GM20431 (cell line): Measurements from ENCODE around the gene PGF.

Experiments used
- in situ Hi-C: fragments of 300-500 bp; cut with MseI, MboI; formaldehyde crosslinking; loops from one replicate; pipeline ENCODE4 v1.15.0; 2020; ENCODE audit warnings: low sequenced_read_pairs; ENCODE audit not compliant: unreplicated experiment

The PGF gene

DNA sequence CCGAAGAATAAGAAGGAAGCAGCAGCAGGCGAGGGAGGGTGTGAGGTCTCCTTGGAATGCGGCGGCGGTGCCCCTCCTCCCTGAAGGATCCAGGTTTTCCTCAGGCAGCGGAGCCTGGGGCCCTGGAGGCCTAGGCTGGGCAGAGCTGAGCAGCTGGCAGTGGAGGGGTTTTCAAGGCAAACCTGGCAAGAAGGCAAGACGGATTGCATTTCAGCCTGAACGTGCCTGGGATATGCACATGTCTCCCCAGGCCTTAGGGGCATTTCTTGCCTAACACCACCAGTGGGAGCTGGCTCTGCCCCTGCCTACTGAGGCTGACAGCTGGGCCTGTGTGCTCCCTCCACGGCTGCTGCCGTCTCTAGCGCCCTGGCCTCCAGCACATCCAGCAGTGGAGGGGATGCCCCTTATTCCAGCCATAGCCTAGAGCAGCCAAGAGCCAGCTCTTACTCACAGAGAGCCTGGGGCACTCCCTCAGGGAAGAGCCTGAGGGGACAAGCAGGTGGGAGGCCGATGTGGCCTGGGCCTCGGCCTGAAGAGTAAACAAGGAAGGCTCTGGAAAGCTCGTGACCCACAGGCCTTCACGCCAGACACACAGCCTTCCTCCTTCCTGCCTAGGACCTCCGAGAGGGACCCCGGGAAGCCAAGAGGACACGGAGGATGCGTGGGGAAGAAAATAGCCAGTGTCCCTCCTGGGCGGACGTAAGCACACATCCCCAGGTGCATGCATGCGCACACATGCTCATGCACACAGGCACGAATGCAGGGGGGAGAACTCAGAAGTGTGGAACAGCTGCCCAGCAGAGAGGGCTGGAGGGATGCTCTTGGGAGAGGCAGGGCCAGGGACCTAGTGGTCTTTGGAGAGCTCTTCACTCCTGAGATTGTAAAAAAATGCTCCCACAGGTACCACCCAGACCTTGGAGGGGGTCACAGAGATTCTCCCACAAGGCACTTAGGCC, 24.3 kb upstream of the PGF start:
- in situ Hi-C loops, result no loop called here

DNA sequence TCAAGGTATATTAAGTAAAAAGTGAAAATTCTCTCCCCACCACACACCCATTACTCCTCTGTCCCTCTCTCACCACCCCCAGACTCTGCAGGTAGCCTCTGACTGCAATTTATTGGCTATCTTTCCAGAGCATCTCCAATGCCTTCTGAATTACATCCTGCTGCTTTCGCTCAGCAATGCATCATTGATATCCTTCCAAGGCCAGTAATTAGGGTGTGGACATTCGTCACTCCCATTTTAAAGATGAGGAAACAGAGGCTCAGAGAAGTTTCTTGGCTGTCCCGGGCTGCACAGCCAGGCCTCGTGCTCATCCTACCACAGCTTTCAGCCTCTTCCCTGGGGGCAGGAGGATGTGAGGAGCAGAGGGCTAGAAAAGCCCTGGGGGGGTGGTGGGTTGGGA, 23.6 kb upstream of the PGF start:
- in situ Hi-C loops, result no loop called here

DNA sequence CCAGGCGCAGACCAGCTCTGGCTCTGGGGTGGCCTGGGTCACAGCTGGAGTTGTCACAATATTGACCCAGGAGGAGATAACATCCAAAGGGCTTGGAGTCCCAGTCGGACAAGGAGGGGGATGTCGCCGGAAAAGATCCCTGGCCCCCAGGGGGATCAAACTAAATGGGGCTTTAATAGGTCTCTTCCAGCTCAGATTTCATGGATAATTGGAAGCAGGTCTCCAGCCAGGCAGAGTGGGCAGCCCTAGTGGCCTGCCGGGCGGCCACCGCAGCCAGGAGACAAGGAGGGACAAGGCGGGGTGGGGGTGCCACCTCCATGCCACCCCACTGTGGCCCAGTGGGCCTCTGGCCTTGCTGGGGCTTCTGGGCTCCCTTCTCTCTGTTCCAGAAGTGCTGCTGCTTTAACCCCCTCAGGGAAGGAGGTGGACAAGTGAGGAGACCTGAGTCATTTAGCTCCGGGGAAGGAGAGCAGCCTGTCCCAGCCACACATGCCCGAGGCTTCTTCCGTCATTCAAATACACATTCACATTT, 23.1 kb upstream of the PGF start:
- in situ Hi-C loops, result no loop called here

DNA sequence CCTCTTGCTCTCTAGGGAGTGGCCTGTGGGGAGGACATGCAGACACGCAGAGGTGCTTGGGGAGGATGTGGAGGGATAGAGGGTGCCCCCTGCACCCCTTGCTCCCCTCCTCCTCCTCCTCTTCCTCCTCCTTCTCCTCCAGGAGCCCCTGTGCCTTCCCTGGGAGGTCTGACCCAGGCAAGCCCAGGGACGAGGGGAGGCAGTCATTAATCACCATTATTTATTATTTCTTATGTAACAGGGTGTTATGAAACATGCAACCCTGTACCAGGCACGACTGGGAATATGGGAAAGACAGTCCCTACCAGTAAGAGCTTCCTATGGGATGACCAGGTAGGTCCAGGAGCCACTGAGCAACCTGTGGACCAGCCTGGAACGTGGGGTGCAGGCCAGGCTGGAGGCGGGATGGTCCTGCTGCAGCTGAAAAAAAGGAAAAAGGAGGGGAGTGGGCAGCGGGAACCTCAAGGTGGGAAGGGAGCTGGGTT, 22.5 kb upstream of the PGF start:
- in situ Hi-C loops, result no loop called here

DNA sequence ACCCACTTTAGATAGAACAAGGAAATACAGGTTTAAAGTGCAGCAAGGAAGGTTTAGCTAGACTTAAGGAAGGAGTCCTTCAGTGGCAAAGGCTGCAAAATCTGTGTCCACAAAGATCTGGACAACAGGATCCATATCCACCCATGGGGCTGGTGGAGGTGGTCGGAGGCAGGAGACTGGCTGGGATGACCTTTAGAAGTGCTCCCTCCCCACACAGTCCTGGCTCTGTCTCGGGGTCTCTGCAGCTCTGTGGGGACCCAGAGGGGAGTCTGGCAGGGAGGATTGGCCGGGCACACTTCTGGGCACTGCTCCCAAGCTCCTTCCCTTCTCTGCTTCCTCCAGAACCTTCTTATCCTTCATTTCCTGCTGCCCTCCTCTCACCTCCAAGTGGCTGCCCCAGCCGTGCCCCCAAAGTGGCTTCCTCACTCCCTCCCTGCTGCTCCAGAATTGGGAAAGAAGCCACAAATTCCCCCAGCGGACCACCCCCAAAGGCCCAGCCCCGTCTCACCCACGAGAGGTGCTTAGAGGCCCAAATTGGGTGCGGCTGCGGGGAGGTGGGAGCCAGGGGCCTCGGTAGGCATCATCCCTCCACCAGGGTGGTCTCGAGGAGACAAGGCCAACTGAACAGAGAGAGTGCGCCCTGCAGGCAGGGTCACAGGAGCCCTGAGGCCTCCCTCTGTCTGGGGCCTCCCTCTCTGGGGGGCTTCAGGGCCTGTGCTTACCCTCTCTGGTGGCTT, 21.9 kb upstream of the PGF start:
- in situ Hi-C loops, result no loop called here

DNA sequence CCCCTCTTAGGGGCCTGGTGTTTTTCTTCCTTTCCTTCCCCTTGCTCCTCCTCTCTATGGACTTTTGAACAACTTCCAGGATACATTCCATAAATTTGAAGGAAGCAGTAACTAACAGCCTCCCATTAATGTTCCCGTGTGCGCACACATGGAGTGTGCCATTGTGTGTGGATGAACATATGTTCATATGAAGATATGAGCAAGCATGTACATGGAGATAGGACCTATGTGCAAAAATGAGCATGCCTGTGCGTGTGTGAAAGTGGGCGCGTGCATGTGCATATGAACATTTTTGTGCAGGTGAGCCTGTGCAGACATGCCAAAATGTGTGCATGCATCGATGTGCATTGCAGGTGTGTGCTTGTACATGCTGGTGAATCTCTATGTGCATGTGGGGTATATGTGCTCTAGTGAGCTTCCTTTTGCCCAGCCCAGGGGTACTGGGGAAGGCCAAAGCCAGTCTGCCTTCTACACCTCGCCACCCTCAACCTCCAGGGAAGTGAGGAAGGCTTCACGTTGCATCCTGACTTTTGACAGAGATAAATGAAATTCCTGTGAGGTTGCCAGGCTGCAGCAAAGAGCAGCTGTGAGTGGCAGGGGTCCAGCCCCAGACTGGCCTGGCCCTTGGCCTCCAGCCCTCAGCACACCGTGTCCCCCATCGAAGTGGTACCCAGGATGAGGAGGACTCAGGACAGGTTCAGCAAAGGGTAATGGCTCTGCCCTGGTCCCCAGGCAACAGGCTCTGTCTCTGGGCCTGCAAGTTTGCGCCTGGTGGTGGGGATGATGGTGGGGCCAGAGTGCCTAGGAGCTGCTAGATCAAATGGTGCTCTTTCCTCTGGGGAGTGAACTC, 21.1 kb upstream of the PGF start:
- in situ Hi-C loops, result no loop called here

DNA sequence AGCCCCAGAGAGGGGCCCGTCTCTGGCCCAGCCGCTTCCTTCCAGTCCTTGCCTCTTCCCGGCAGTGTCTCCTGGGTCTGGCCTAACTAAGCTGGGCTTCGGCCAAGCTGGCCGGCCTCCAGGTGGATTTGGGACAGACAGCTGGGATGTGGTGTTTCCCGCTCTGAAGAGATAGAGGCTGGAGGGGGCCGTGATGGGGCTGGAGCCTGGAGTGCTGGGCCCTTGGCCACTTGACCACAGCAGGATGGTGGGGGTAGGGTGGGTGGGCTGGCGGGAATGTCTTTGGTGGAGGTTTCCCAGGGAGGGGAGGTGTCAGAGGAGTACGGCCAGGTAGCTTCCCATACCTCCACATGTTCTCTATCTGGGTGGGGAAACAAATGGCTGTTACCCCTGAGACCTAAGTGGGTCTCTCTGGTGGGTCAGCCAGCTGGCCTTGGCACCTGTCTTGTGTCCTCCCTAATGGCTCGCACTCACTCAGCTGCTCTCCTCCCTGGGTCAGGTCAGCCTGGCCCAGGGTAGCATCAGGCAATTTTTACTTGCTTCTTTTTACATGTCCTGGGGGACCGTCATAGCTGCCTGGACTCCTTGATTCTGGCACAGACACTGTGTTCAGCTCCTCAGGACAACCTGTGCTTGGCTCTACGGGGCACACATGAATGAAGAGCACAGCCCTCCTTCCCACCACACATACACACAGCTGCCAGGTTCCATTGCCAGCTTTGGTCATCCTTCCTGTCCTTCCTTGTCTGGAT, 19.8 kb upstream of the PGF start:
- in situ Hi-C loops, result no loop called here

DNA sequence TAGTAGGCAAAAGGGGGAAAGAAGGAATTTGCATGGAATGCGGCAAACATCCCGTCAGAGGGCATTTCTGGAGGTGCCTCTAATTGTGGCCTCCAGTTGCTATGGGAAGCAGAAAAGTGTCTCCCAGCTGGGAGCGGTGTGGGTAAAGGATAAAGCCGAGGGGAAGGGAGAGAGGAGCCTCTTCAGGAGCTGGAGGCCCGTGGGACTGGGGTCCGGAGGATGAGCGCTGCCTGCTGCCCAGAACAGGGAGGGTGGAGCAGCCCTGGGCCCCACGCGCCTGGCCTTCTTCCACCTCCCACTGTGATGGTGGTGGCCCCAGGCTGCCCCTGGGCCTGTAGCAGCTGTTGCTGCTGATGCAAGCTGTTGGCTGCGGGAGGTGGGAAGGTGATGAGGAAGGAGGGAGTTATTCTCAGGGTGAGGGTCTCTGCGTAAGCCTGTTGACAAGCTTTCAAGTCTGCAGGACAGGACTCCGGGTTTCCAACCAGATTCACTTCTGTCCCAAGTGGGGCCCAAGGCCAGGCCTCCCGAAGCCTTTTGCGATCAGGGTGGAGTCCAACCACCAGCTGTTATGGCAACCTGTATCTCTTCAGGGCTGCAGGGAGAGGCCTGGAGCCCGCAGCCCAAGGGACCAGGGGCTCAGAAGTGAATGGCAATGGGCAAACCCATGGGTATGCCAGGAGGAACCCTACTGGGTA, 19.1 kb upstream of the PGF start:
- in situ Hi-C loops, result no loop called here

DNA sequence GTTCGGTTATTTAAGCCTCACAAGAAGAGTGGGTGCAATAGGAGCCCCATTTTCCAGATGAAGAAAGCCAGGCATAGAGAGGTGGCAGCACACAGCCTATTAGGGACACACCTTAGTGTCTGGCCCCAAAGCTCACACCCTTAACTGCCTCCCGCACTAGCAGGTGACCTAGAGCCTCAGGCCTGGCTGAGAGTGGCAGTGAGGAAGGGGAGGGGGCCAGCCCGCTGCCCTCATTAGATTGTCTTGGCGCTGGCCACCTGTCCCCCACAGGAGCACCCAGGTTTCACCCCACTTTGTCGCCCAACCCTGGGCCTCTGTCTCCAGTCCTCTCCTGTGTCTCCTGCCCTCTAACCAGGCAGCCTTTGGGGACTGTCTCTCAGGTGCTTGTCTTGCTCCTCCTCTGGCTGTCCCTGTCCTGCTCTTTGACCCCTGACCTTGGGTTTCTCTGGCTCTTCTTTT, 18.5 kb upstream of the PGF start:
- in situ Hi-C loops, result no loop called here

DNA sequence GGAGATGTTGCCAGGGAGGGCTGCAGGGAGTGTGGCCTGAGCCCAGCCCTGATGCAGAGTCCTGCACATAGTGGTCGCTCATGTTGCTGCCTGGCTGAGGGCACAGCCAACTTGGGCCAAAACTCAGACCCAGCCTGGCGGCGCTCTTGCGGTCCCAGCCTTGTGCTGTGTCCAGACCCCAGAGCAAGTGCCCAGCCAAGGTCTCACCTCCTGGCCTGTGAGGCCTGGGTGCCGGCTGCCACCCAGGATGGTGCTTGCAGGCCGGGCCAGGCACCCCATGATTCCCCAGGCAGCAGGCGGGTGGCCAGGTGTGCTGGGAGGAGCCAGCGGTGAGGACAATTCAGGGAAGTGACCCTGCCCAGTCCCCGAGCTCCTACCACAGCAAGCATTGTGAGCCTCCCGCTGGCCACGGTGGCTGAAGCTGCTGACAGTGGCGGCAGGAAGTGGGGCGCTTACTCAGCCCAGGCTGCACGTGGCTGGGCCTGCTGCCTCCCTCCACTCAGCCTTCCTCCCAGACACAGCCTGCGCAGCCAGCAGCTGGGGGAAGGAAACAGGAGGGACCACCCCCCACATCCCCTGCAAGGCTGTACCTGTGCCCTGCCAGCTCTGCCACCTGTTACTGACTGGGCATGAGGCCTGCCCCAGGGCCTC, 17.7 kb upstream of the PGF start:
- in situ Hi-C loops, result no loop called here

DNA sequence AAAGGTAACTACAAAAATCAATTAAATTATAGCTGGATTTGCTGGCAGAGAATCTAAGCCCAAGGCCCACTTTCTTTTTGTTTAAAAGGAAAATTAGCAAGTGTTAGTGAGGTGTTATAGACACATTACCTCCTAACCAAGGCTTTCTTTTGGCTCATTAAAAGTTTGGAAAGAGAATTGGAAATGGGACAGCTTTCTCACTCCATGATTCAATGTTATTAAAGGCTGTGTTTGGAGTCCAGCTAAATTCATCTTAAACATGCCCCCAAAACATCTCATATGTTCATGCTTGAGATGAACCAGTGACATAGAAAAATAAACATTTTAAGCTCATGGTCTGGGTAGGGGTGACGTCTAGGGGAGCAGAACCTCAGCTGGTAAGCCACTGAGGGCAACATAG, 13.4 kb upstream of the PGF start:
- in situ Hi-C loops, result no loop called here

DNA sequence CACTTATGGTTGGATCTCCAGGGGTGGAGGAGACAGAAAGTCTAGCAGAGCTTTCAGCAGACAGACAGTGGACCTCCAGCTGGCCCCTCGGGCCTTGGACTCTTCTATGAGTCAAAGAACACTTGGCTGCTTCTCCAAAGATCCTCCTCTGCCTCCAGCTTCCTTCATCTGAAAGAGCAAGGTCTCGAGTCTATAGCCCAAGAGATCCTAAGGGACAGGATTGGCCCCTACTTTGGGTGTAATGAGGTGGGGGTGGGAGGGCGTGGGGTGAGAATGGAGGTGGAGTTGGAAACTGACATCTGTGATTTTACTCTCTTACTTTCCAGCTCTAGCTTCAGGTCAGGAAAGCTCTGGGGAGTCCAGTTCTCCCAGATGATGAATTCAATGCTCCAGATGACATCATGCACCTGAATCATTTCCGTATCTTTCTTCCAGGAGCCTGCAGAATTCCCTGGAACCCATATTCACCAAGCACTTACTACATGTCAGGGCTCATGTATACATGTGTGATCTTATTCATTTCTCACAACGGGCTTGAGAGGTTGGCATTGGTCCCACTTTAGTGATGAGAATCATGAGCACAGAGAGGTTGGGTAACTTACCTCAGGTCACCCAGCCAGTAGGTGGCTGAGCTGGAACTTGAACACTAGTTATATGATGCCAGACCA, 10.2 kb upstream of the PGF start:
- in situ Hi-C loops, result no loop called here

DNA sequence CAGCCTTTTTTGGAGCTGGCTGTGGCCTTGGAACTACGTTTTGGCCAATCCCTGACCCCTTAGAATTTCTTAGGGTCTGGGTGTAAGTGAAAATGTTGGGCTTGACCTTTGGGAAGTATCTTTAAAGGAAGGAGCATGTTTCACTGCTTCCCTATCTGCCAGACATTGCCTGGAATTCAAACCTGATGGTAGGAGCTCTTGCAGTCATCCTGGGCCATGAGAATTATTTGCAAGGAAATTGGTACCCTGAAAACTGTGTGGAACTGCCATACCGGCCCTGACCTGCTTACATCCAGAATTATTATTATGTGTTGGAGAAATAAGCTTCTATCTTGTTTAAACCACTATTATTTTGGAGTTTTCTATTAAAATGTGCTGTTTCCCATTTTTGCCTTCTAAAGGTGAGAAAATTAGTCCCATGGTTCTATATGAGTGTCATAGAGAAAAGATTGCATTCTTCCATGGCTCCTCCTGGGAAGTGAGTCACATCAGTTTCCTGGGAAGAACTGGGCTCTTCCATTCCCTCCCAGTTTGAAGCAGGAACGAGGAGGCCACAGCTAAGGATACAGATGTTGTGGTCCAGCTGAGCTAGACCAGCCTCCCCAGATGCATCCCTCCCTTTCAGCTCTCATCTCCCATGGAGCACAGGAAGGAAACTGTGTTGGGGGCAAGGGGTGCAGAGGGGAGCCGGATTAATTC, 9.5 kb upstream of the PGF start:
- in situ Hi-C loops, result no loop called here

DNA sequence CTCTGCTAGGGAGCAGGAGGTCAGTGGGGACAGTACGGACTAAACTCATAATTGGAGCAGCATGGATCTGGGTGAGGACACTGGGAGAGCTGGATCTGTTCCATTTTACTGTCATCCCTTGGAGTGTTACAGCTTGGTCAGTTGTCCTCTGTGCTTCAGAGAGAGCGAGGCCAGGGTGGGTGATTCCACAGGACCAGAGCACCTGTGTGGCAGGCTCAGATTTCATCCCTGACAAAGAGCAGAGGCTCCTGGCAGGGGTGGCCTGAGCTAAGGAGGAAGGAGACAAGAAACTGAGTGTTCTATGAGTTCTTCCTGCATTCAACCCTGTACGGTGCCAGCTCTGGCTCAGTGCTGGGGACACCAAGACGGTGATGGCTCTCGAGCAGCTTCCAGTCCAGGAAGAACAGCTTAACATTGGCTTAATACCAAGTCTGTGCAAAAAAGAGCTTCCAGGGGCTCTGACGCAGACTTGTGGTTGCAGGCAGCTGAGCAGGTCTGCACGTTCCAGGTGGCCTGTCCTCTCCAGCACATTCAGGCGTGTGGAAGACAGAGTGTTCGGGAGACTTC, 8.4 kb upstream of the PGF start:
- in situ Hi-C loops, result no loop called here

DNA sequence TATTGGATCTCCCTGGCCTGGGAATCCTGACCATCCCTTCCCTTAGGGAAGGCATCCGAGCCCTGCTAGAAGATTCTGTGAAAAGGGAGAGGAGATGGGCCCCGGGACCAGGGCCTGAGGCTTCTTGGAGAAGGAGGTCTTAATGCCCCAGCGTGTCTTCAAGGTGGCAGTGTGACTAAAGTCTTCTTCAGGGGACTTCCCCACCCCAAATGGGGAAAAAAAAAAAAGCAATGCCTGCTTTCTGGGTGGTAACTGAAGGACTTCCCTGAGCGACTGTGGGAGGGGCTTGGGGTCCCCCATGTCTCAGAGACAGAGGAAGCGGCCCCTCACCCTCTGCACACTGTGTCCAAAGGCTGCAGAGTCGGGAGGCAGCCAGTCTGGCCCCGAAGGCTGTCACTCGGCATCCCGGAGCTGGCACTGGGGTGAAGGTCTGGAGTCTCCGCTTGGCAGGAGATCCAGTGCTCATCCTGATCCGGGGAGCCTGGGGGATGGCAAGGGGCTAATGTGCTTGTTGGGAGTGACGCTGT, 7.8 kb upstream of the PGF start:
- in situ Hi-C loops, result no loop called here

DNA sequence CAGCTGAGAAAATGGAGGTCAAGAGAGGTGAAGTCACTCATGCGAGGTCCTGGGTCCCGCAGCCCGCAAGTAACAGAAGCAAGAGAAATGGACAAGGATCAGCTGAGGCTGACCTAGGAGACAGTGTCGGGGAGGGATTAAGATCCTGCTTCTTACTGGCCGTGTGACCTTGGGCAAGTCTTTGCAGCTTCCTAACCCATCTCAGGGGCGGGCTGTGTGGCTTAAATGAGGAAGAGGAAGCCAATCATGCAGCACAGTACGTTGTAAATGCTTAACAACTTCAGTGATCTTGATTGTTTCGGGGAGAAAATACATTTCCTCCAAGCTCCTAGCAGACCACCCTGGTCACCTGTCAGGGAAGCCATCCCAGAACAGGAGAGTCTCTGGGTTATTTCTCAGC, 7.1 kb upstream of the PGF start:
- in situ Hi-C loops, result no loop called here

DNA sequence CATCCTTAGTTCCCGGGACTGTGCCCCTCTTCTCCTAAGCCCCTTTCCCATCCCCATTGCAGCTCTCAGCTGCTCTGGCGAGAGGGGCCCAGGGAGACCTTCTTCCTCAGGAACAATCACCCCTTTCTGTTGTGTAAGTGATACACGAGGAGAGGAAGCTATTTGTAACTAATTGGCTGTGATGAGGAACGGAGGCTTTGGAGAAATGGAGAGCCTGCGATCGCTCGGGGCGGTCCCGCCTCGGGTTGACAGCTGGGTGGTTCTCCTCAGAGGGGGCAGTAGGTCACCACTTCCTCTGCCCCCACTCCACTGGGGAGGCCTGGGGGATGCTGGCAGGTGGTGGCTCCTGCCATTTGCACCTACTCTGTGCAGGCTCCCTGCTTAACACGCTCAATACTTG, 6.6 kb upstream of the PGF start:
- in situ Hi-C loops, result no loop called here
